SU-DHL-6 (cell line): ENCODE measurements around the gene CCDC82.

Experiments
- H2AFZ ChIP-seq: fragments of 200-600 bp; sonication (generic); 2 replicates; pipeline ENCODE4 v1.6.1; 2014; ENCODE audit warnings: low read depth, mild to moderate bottlenecking, moderate library complexity, mixed read lengths, antibody characterized with exemption, low read length; ENCODE audit not compliant: severe bottlenecking
- H3F3A ChIP-seq: fragments of 200-600 bp; shearing (Covaris generic); 2 replicates; pipeline ENCODE4 v1.6.0; 2016; ENCODE audit warnings: antibody characterized with exemption, mild to moderate bottlenecking; ENCODE audit not compliant: insufficient read depth
- H3K27ac ChIP-seq: fragments of 200-600 bp; sonication (generic); 2 replicates; pipeline ENCODE4 v1.5.1; 2016; ENCODE audit warnings: low read depth, mild to moderate bottlenecking, low read length, moderate library complexity, mixed read lengths
- H3K27me3 ChIP-seq: fragments of 200-600 bp; sonication (generic), shearing (Covaris generic); 2 replicates; pipeline ENCODE4 v1.6.0; 2014; ENCODE audit warnings: mild to moderate bottlenecking, low read length
- H3K36me3 ChIP-seq: fragments of 200-600 bp; sonication (generic); 2 replicates; pipeline ENCODE4 v1.6.1; 2014; ENCODE audit warnings: mild to moderate bottlenecking, low read length, mixed read lengths
- H3K4me2 ChIP-seq: fragments of 300-600, 200-600 bp; shearing (Covaris generic), sonication (generic); 2 replicates; pipeline ENCODE4 v1.6.0; 2014; ENCODE audit warnings: low read length, low read depth, mild to moderate bottlenecking; ENCODE audit not compliant: poor library complexity, severe bottlenecking
- H3K4me3 ChIP-seq: fragments of 200-600 bp; sonication (generic); 2 replicates; pipeline ENCODE4 v1.5.1; 2014; ENCODE audit warnings: antibody characterized with exemption, low read length, mild to moderate bottlenecking, mixed read lengths; ENCODE audit not compliant: insufficient read depth, poor library complexity, severe bottlenecking
- H3K79me2 ChIP-seq: fragments of 200-600 bp; sonication (generic); 2 replicates; pipeline ENCODE4 v1.6.1; 2014; ENCODE audit warnings: mild to moderate bottlenecking, low read length, moderate library complexity; ENCODE audit not compliant: insufficient read depth
- H3K9ac ChIP-seq: fragments of 200-600 bp; sonication (generic); 2 replicates; pipeline ENCODE4 v1.7.0; 2014; ENCODE audit warnings: mild to moderate bottlenecking, low read length
- H3K9me2 ChIP-seq: fragments of 200-600 bp; sonication (generic); replicated peaks from 2 replicates; pipeline ENCODE4 v1.6.1; 2014; ENCODE audit warnings: low read length; ENCODE audit not compliant: insufficient read depth
- H3K9me3 ChIP-seq: fragments of 200-600 bp; sonication (generic); 2 replicates; pipeline ENCODE4 v1.6.1; 2014; ENCODE audit warnings: low read length, mixed read lengths; ENCODE audit not compliant: insufficient read depth
- H4K20me1 ChIP-seq: fragments of 200-600 bp; sonication (generic); 2 replicates; pipeline ENCODE4 v1.6.1; 2014; ENCODE audit warnings: low read depth, mild to moderate bottlenecking, antibody characterized with exemption, low read length, moderate library complexity, mixed read lengths
- CTCF ChIP-seq: fragments of 200-600 bp; sonication (generic); IDR thresholded peaks from one replicate; pipeline ENCODE4 v1.5.1; 2017; ENCODE audit warnings: antibody characterized with exemption, mild to moderate bottlenecking, low read length, moderate library complexity; ENCODE audit not compliant: insufficient read depth, poor library complexity, severe bottlenecking
- EZH2phosphoT487 ChIP-seq: fragments of 200-600 bp; sonication (generic), shearing (Covaris generic); conservative IDR thresholded peaks from 2 replicates; pipeline ENCODE4 v1.6.1; 2018; ENCODE audit warnings: mild to moderate bottlenecking, antibody characterized with exemption, low read length, moderate library complexity, mixed read lengths

Gene CCDC82

GRCh38 chr11:96321091-96321490 lies 68.6 kb downstream of the CCDC82 start:
- no peaks in the 10 kb centered on the region for H3K9me3 ChIP-seq
- no peaks in the 10 kb centered on the region for H3K27me3 ChIP-seq
- TF ChIP-seq CTCF (no peak), EZH2phosphoT487 (no peak)
- no peaks in the 10 kb centered on the region for H3K79me2 ChIP-seq
- no peaks in the 10 kb centered on the region for H4K20me1 ChIP-seq
- no peak overlapping the region for H3K9ac ChIP-seq
- no peaks in the 10 kb centered on the region for H3F3A ChIP-seq
- no peak overlapping the region for H3K4me3 ChIP-seq
- no peak overlapping the region for H3K27ac ChIP-seq
- H3K4me2 ChIP-seq, result no peak overlapping the region
- H3K36me3 ChIP-seq, result no peaks in the 10 kb centered on the region
- H3K9me2 ChIP-seq, result no peaks in the 10 kb centered on the region
- no peak overlapping the region for H2AFZ ChIP-seq

GRCh38 chr11:96319898-96320656 lies 69.6 kb downstream of the CCDC82 start:
- Histone ChIP-seq H3K9ac (no peak overlapping the region), H4K20me1 (no peaks in the 10 kb centered on the region), H3K9me2 (no peaks in the 10 kb centered on the region), H3K4me2 (no peak overlapping the region), H3K27me3 (no peaks in the 10 kb centered on the region), H3K9me3 (no peaks in the 10 kb centered on the region), H2AFZ (no peak overlapping the region), H3K27ac (no peak overlapping the region), H3K79me2 (no peaks in the 10 kb centered on the region), H3F3A (no peaks in the 10 kb centered on the region), H3K4me3 (no peak overlapping the region), H3K36me3 (no peaks in the 10 kb centered on the region)
- no peak for TF ChIP-seq EZH2phosphoT487
- TF ChIP-seq CTCF, result no peak

GRCh38 chr11:96318850-96319249 lies 70.9 kb downstream of the CCDC82 start:
- Histone ChIP-seq H3K4me3 (no peak overlapping the region), H3K36me3 (no peaks in the 10 kb centered on the region), H3K4me2 (no peak overlapping the region), H3K9me3 (no peaks in the 10 kb centered on the region), H3F3A (no peaks in the 10 kb centered on the region), H3K79me2 (no peaks in the 10 kb centered on the region), H3K9ac (no peak overlapping the region), H3K27me3 (no peaks in the 10 kb centered on the region), H3K9me2 (no peaks in the 10 kb centered on the region), H4K20me1 (no peaks in the 10 kb centered on the region), H3K27ac (no peak overlapping the region), H2AFZ (no peak overlapping the region)
- TF ChIP-seq EZH2phosphoT487 (no peak), CTCF (no peak)
